ENCODE data around the gene GRIP2.

GRCh38 chr3:14481018-14481645, 59.0 kb downstream of the GRIP2 start:
- TF ChIP-seq CTCF (conservative IDR thresholded peaks at IDR 0.05 in 1 of 2, IDR thresholded peaks at IDR 0.05 in 1 of 2; ENCODE audit: extremely low read depth in 1 of 2, insufficient read depth in 1 of 2, low read depth in 1 of 2, low read length in 2 of 2) (no peak), EZH2 (IDR thresholded peaks at IDR 0.05; ENCODE audit: borderline replicate concordance, low read length) (no peak)

Data from mammary epithelial cell (primary cell).